Skeletal muscle satellite cell (primary cell): ENCODE results near the gene CTIF.

Experiments used
- H3K27me3 ChIP-seq: 2 replicates; pipeline ENCODE4 v1.7.0; 2013; ENCODE audit warnings: low read length; ENCODE audit not compliant: control insufficient read depth, insufficient read depth
- H3K36me3 ChIP-seq: 2 replicates; pipeline ENCODE4 v1.7.0; 2013; ENCODE audit warnings: mild to moderate bottlenecking, control low read depth, low read length; ENCODE audit not compliant: insufficient read depth
- H3K4me1 ChIP-seq: 2 replicates; pipeline ENCODE4 v1.7.0; 2013; ENCODE audit warnings: low read length; ENCODE audit not compliant: control insufficient read depth, insufficient read depth
- H3K4me2 ChIP-seq: 2 replicates; pipeline ENCODE4 v1.7.0; 2013; ENCODE audit warnings: mild to moderate bottlenecking, low read length
- H3K4me3 ChIP-seq: 2 replicates; pipeline ENCODE4 v1.7.0; 2013; ENCODE audit warnings: low read length
- H3K9ac ChIP-seq: 2 replicates; pipeline ENCODE4 v1.7.0; 2013; ENCODE audit warnings: mild to moderate bottlenecking, low read depth, low read length, moderate library complexity
- H3K9me3 ChIP-seq: replicated peaks from 2 replicates; pipeline ENCODE4 v1.7.0; 2013; ENCODE audit warnings: mild to moderate bottlenecking, control low read depth, low read length

CTIF gene

DNA sequence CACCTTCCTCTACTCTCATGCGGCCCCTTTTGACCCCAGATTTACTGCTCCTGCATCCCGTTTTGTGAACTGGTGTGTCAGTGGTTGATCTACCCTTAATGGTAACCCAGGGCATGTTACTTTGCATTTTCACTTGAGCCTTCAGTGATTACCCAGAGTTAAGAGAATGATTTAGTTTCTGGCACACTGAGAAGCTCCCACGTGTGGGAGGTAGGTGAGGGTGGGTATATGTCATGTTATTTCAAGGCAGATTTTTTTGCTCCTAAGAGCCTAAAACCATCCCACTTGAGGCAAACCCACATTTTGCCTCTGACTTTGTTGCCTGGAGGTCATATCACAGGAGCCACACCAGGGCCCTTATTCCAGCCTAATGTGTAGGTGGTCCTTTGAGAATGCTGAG, 186.7 kb downstream of the CTIF start:
- Histone ChIP-seq H3K36me3 (peaks cover 20% of the 10 kb centered on the region), H3K4me3 (no peak overlapping the region), H3K9ac (no peak overlapping the region), H3K4me1 (peaks cover 27% of the 10 kb centered on the region), H3K9me3 (peaks cover 26% of the 10 kb centered on the region), H3K27me3 (no peaks in the 10 kb centered on the region), H3K4me2 (no peak overlapping the region)

DNA sequence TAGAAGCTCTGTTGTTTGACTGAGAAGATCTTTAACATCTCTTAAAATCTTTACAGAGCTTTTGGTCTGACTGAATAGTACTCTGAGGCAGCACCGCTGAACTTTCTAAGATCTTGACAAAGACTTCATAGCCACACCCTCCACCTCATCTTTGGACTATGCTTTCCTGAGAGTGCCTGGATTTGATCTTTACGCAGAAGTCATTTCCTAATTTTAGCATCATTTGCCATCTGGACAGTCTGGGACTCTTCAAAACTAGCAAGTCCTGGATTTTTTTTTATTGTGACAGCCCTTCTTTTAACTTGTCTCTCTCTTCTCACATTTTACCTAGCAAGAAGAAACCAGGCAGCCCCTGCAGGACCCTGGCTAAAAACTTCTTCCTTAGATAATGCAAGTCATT, 188.8 kb downstream of the CTIF start:
- H3K9me3 ChIP-seq: peaks cover 26% of the 10 kb centered on the region

DNA sequence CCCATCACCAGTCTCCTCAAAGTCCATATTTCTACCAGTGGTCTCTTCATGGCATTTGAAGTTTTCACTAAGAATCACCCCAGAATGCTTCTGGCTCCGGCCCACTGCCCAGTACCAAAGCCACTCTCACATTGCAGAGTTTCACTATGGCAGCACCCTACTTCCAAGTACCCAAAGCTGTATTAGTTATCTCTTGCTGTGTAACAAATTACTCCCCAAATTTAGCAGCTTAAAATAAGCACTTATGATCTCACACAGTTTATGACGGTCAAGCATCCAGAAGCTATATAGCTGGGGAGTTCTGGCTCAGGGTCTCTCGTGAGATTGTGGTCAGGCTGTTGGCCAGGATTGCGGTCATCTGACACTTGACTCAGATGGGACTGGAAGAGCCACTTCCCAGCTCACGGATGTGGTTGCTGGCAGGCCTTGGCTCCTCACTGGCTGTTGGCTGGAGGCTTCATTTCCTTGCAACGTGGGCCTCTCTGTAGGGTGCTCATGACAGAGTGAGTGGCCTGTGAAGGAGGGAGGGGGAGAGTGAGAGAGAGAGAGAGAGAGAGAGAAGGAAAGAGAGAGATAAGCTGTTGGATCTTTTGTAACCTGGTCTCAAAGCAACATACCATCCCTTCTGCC, 189.5 kb downstream of the CTIF start:
- Histone ChIP-seq H3K36me3 (peaks cover 20% of the 10 kb centered on the region), H3K4me3 (no peak overlapping the region), H3K4me2 (no peak overlapping the region), H3K4me1 (peaks cover 24% of the 10 kb centered on the region), H3K27me3 (no peaks in the 10 kb centered on the region), H3K9ac (no peak overlapping the region), H3K9me3 (peaks cover 26% of the 10 kb centered on the region)

More for the DNA sequence above, 188.8 kb downstream of the CTIF start:
- Histone ChIP-seq H3K27me3 (no peaks in the 10 kb centered on the region), H3K9ac (no peak overlapping the region), H3K4me3 (no peak overlapping the region), H3K4me2 (no peak overlapping the region), H3K4me1 (peaks cover 18% of the 10 kb centered on the region), H3K36me3 (peaks cover 22% of the 10 kb centered on the region)

DNA sequence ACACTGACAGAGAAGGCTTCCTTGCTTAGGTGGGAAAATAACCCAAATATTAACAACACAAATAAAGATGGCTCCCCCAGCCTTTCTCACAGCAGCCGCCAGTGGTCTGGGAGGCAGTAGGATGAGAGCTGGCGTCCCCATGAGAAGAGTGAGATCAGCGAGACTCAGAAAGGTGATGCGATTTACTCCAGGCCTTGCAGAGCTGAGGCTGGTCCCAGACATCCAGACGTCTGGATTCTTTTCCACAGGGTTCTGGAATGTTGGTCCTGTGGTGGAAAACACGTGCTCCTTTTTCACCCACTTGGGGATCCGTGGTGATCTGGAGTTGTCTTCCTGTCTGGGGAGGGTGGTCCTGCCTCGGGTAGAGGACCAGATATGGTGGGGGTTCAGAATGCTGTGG, 190.6 kb downstream of the CTIF start:
- peaks cover 20% of the 10 kb centered on the region for H3K36me3 ChIP-seq
- H3K4me3 ChIP-seq: no peak overlapping the region
- no peaks in the 10 kb centered on the region for H3K27me3 ChIP-seq
- H3K4me2 ChIP-seq: no peak overlapping the region
- H3K4me1 ChIP-seq: peaks cover 35% of the 10 kb centered on the region
- no peak overlapping the region for H3K9ac ChIP-seq
- peaks cover 26% of the 10 kb centered on the region for H3K9me3 ChIP-seq

DNA sequence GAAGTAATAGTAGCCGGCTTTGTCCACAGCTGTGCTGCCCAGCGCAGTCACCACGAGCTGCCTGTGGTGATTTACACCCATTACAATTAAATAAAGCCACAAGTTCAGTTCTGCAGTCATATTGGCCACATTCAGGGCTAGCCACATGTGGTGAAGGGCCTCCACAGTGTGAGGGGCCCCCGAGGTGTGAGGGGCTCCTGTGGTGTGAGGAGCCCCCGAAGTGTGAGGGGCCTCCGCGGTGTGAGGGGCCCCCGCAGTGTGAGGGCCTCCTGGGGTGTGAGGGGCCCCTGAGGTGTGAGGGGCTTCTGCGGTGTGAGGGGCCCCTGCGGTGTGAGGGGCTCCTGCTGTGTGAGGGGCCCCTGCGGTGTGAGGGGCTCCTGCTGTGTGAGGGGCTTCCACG, 191.2 kb downstream of the CTIF start:
- Histone ChIP-seq H3K4me1 (peaks cover 41% of the 10 kb centered on the region), H3K27me3 (no peaks in the 10 kb centered on the region), H3K9ac (no peak overlapping the region)

DNA sequence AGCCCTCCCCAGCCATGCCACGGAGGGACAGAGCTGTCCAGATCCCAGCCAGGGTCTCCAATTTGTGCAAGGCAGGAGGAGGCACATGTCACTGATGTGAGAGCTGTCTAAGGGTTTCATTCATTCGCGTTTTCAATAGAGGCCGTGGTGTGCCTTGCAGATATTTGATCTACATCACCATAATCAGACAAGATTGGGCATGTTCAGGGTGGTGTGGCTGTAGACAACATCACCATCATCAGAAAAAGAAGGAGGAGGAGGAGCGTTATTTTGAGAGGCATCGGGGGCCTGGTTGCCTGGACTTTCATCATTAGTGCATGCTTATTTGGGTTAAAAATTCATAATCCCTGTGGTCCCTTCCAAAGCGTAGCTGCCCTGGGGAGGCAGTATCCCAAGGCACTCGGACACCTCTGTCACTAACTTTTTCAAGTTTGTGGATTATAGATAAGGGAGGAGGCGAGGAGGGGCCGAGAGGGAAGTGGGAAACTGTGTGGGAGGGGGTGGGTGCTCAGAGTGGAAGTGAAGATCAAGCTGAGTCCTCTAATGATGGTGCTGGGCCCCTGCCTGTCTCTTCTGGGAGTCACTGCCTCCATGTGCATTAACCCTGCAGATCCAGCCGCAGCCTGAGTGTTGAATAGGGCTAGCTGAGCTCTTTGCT, 194.1 kb downstream of the CTIF start:
- Histone ChIP-seq H3K4me3 (no peak overlapping the region), H3K4me2 (no peak overlapping the region), H3K9ac (no peak overlapping the region), H3K4me1 (peaks cover 56% of the 10 kb centered on the region), H3K27me3 (no peaks in the 10 kb centered on the region), H3K9me3 (peaks cover 3% of the 10 kb centered on the region), H3K36me3 (peaks cover 12% of the 10 kb centered on the region)

More for the DNA sequence above, 191.2 kb downstream of the CTIF start:
- H3K9me3 ChIP-seq: peaks cover 26% of the 10 kb centered on the region
- peaks cover 20% of the 10 kb centered on the region for H3K36me3 ChIP-seq
- H3K4me2 ChIP-seq: no peak overlapping the region
- H3K4me3 ChIP-seq: no peak overlapping the region

DNA sequence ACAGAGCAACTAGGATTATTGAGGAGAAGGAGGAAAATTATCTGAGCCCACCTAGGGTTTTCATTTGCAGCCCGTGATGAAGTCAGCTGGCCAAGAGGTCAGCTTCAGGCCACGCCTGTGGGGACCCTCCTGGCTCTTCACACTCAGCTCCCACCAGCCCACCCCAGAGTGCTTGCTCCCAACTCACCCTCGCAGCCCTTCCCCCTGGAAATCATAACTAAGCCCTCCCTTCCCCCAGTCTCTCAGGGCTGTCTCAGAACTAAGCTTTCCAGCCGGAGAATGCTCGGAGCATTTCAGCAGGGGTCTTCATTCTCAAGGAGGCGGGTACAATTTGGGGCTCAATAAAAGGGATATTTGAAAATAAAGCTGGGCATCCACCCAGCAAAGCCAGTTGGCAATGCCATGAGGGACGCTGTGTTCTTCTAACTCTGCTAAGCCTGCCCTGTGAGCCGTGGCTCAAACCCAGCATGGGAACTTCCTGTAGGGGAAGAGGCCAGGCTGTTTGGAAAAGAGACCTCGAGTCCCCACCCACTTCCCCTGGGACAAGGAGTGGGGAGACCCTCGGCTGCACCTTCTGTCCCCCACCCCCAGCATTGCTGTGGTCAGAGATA, 194.9 kb downstream of the CTIF start:
- H3K4me3 ChIP-seq: no peak overlapping the region
- H3K4me2 ChIP-seq: peak overlapping the region; percentile 6
- no peaks in the 10 kb centered on the region for H3K9me3 ChIP-seq
- peaks cover 12% of the 10 kb centered on the region for H3K36me3 ChIP-seq
- H3K27me3 ChIP-seq: no peaks in the 10 kb centered on the region
- H3K9ac ChIP-seq: no peak overlapping the region
- peaks cover 53% of the 10 kb centered on the region for H3K4me1 ChIP-seq

DNA sequence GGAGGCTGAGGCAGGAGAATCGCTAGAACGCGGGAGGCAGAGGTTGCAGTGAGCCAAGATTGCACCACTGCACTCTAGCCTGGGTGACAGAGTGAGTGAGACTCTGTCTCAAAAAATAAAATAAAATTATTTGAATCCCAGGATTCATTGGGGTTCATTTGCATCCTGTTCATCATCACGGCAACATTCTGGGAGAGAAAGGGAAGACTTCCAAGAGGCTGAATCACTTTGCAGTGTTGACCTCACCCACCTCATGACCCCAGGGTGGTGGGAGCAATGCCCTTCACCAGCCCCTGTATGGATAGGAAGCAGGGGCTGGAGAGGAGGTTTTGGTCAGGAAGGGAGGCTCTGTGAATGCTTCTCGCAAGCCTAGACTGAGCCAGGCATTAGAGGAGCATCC, 195.6 kb downstream of the CTIF start:
- Histone ChIP-seq H3K4me2 (peak overlapping the region; percentile 0), H3K27me3 (no peaks in the 10 kb centered on the region), H3K9me3 (no peaks in the 10 kb centered on the region), H3K4me1 (peaks cover 46% of the 10 kb centered on the region), H3K4me3 (no peak overlapping the region), H3K36me3 (peaks cover 10% of the 10 kb centered on the region), H3K9ac (no peak overlapping the region)

DNA sequence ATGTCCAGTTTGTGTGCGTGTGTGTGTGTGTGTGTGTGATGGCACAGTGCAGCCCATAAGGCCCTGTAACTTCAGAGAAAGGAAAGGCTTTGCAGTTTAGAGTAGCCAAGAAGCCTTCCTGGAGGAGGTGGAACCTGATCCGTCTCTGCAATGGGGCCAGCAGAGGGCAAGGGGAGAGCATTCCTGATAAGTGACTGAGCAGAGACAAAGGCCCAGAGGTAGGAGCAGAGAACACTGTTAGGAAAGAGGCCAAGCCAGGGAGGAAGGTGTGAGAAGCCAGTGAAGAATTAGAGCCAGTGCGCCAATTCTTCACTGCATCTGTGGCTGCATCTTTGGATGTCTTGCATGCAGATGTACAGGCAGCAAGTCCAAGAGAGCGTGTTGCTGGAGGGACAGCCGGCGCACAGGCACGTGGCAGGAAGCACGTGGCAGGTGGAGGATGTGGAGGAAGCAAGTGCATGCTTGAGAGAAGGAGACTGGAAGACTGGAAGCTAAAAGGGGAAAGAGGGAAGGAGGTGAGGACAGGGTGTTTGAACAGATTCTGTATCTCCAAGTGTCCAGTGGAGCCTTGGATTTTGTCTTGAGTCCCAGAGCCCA, 196.3 kb downstream of the CTIF start:
- Histone ChIP-seq H3K9ac (no peak overlapping the region), H3K4me1 (peaks cover 44% of the 10 kb centered on the region), H3K36me3 (peaks cover 6% of the 10 kb centered on the region), H3K4me3 (no peak overlapping the region), H3K27me3 (no peaks in the 10 kb centered on the region), H3K4me2 (peak overlapping the region; percentile 0), H3K9me3 (no peaks in the 10 kb centered on the region)

DNA sequence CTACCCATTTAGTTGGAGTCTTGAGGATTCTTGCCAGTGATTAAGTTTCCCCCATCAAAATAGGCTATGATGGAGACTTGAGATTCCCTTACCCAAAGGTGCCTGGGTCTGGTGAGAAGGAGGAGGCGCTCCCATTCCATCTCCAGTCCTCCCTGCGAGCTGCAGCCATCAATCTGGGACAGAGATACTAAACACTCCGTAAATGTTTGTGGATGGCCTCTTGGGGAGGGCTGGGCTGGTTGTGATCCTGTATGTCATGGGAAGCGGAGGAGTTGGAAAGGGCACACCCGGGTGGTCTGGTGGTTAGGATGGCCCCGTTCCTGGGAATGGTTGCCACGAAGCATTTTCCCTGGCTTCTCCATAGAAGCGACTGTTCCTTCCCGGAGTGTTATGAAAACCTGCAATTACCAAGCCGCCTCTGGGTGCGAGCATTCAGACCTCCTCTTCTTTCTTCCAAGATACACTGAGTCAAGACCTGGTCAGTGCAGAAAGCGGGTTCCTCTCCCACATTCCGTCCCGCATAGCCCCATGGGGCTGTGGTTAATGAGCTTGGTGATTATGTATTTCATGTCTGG, 196.9 kb downstream of the CTIF start:
- no peak overlapping the region for H3K9ac ChIP-seq
- no peaks in the 10 kb centered on the region for H3K9me3 ChIP-seq
- no peak overlapping the region for H3K4me2 ChIP-seq
- H3K4me3 ChIP-seq: no peak overlapping the region
- H3K27me3 ChIP-seq: no peaks in the 10 kb centered on the region
- peaks cover 44% of the 10 kb centered on the region for H3K4me1 ChIP-seq
- peaks cover 6% of the 10 kb centered on the region for H3K36me3 ChIP-seq
